Stimulated activated CD8-positive, alpha-beta memory T cell treated with anti-CD3 and anti-CD28 coated beads, Interleukin-7, amount 100 ng/mL, for 4 hours (primary cell): ENCODE results near the gene PTPRC.

Experiments
- DNase-seq, 2 donors: peaks; one replicate each; pipeline ENCODE4 v3.0.0-alpha.2; 2020; ENCODE audit warnings: low read depth in 2 of 2

PTPRC gene

GRCh38 chr1:198643808-198644207 is 5.0 kb downstream of the PTPRC start:
- no peak for DNase-seq

- no peak for DNase-seq
Measured at GRCh38 chr1:198647055-198647454, 8.2 kb downstream of the PTPRC start.

- no peak for DNase-seq
Measured at GRCh38 chr1:198648592-198648991, 9.8 kb downstream of the PTPRC start.

GRCh38 chr1:198649232-198649967 is 10.6 kb downstream of the PTPRC start:
- no peak for DNase-seq

- no peak for DNase-seq
Measured at GRCh38 chr1:198649968-198650338, 11.1 kb downstream of the PTPRC start.

GRCh38 chr1:198650506-198650905 is 11.7 kb downstream of the PTPRC start:
- DNase-seq: no peak

- DNase-seq: no peak
Measured at GRCh38 chr1:198651650-198652400, 13.0 kb downstream of the PTPRC start.

- no peak for DNase-seq
Measured at GRCh38 chr1:198653808-198654413, 15.1 kb downstream of the PTPRC start.

- DNase-seq: no peak
Measured at GRCh38 chr1:198655459-198656121, 16.8 kb downstream of the PTPRC start.

- DNase-seq: peak; percentile 76 to 83
Measured at GRCh38 chr1:198656500-198656932, 17.7 kb downstream of the PTPRC start.

GRCh38 chr1:198657550-198658064 is 18.8 kb downstream of the PTPRC start:
- DNase-seq: no peak

GRCh38 chr1:198660341-198661261 is 21.8 kb downstream of the PTPRC start:
- no peak for DNase-seq

GRCh38 chr1:198662821-198663220 is 24.0 kb downstream of the PTPRC start:
- DNase-seq: no peak

- no peak for DNase-seq
Measured at GRCh38 chr1:198664068-198664788, 25.4 kb downstream of the PTPRC start.

GRCh38 chr1:198667186-198667585 is 28.3 kb downstream of the PTPRC start:
- no peak for DNase-seq

- no peak for DNase-seq
Measured at GRCh38 chr1:198667807-198668206, 29.0 kb downstream of the PTPRC start.

- DNase-seq: peak in 1 of 2 donors; percentile 16
Measured at GRCh38 chr1:198669023-198669698, 30.3 kb downstream of the PTPRC start.

GRCh38 chr1:198669771-198670170 is 30.9 kb downstream of the PTPRC start:
- no peak for DNase-seq

GRCh38 chr1:198671136-198671535 is 32.3 kb downstream of the PTPRC start:
- no peak for DNase-seq

GRCh38 chr1:198672124-198672523 is 33.3 kb downstream of the PTPRC start:
- no peak for DNase-seq
